Measurements from ENCODE around the gene SEC61G. TPM values are rescaled to one million over a fixed set of nuclear protein-coding genes. Genes with fewer than 3 reads are reported as not detected.

SEC61G gene
- total RNA-seq, 1 experiment from 2014 or later: 208 TPM

DNA sequence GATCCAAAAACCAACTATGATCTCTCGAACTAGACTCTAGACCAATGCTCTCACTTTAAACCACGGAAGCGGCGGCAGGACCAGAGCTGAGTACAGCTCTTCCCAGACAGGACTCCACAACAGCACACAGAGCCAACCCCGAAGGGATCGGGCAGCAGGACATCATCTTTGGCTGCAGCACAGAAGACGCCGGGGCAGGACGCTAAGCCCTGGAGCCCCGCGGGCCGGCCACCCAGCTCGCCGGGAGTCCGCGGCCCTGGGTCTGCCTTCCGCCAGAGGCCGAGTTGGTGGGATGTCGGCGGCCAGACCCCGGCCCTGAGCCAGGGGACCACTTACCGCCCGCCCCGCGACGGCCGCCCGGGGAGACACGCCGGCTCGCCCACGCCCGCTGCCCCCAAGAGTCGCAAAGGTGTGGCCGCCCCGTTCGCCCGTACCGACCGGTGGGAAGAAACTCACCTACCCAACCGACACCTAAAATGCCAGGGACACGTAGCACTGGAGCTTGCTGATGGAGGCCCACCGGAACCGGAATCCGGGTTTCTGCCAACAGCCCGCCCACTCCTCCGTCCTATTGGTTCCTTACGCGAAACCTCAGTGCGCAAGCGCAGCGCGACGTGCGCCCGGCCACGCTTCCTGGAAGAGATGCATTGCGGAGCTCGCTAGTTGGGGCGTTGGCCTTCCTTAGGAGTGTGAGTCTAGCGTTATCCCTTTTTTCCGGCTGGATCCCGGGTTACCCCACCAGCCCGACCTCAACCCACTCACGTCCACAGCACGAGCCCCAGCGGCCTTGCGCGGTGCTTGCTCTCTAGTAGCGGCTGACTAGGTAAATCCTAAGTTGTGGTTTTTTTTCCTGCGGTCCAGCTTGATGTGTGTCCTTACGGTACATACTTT, at the start of gene SEC61G (continued):
- TF ChIP-seq HMGA2 (CRISPR knock-in tag; IDR thresholded peaks at IDR 0.05): no peak
- TF ChIP-seq, protein P1, sequence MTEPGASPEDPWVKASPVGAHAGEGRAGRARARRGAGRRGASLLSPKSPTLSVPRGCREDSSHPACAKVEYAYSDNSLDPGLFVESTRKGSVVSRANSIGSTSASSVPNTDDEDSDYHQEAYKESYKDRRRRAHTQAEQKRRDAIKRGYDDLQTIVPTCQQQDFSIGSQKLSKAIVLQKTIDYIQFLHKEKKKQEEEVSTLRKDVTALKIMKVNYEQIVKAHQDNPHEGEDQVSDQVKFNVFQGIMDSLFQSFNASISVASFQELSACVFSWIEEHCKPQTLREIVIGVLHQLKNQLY (CRISPR knock-in tag; IDR thresholded peaks at IDR 0.05): no peak
- TF ChIP-seq, protein P2, sequence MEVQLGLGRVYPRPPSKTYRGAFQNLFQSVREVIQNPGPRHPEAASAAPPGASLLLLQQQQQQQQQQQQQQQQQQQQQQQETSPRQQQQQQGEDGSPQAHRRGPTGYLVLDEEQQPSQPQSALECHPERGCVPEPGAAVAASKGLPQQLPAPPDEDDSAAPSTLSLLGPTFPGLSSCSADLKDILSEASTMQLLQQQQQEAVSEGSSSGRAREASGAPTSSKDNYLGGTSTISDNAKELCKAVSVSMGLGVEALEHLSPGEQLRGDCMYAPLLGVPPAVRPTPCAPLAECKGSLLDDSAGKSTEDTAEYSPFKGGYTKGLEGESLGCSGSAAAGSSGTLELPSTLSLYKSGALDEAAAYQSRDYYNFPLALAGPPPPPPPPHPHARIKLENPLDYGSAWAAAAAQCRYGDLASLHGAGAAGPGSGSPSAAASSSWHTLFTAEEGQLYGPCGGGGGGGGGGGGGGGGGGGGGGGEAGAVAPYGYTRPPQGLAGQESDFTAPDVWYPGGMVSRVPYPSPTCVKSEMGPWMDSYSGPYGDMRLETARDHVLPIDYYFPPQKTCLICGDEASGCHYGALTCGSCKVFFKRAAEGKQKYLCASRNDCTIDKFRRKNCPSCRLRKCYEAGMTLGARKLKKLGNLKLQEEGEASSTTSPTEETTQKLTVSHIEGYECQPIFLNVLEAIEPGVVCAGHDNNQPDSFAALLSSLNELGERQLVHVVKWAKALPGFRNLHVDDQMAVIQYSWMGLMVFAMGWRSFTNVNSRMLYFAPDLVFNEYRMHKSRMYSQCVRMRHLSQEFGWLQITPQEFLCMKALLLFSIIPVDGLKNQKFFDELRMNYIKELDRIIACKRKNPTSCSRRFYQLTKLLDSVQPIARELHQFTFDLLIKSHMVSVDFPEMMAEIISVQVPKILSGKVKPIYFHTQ (CRISPR knock-in tag; IDR thresholded peaks at IDR 0.05): no peak
- TF ChIP-seq, protein P3, sequence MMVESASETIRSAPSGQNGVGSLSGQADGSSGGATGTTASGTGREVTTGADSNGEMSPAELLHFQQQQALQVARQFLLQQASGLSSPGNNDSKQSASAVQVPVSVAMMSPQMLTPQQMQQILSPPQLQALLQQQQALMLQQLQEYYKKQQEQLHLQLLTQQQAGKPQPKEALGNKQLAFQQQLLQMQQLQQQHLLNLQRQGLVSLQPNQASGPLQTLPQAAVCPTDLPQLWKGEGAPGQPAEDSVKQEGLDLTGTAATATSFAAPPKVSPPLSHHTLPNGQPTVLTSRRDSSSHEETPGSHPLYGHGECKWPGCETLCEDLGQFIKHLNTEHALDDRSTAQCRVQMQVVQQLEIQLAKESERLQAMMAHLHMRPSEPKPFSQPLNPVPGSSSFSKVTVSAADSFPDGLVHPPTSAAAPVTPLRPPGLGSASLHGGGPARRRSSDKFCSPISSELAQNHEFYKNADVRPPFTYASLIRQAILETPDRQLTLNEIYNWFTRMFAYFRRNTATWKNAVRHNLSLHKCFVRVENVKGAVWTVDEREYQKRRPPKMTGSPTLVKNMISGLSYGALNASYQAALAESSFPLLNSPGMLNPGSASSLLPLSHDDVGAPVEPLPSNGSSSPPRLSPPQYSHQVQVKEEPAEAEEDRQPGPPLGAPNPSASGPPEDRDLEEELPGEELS (CRISPR knock-in tag; IDR thresholded peaks at IDR 0.05): 0 out of 2 replicates have a peak, but pooled peaks have one; percentile 22
- TF ChIP-seq, protein P4, sequence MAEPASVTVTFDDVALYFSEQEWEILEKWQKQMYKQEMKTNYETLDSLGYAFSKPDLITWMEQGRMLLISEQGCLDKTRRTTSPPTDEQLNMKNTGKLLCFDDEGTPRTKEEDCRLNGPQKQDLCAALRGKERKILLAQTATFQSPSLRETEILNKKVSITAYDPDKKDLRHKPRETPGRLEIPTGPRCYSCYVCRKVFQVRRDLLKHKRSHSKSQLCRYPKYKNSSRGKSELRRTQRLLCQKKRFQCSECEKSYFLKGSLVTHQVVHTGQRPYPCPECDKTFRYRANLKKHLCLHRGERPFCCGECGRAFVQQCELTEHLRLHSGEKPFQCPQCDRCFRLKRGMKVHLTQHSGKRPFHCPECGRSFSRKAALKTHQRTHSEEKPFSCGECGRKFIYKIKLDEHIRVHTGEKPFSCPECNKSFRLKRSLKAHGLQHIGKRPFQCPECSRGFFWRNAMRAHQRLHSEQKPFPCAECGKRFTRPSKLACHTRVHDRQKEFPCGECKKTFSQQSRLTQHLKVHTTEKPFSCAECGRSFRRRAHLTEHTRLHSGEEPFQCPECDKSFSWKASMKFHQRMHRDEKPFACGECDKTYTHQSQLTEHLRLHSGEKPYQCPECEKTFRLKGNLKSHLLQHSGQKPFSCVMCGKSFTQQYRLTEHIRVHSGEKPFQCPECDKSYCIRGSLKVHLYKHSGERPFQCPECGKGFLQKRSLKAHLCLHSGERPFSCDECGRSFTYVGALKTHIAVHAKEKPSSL (CRISPR knock-in tag; conservative IDR thresholded peaks at IDR 0.05): no peak
- TF ChIP-seq JAZF1 (CRISPR knock-in tag; IDR thresholded peaks at IDR 0.05): no peak
- no peak for TF ChIP-seq GTF2I (CRISPR knock-in tag; conservative IDR thresholded peaks at IDR 0.05)
- TF ChIP-seq, protein P5, sequence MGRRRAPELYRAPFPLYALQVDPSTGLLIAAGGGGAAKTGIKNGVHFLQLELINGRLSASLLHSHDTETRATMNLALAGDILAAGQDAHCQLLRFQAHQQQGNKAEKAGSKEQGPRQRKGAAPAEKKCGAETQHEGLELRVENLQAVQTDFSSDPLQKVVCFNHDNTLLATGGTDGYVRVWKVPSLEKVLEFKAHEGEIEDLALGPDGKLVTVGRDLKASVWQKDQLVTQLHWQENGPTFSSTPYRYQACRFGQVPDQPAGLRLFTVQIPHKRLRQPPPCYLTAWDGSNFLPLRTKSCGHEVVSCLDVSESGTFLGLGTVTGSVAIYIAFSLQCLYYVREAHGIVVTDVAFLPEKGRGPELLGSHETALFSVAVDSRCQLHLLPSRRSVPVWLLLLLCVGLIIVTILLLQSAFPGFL (CRISPR knock-in tag; IDR thresholded peaks at IDR 0.05; ENCODE audit: borderline replicate concordance): no peak
- no peak for TF ChIP-seq NFE2L1 (CRISPR knock-in tag; IDR thresholded peaks at IDR 0.05)
- TF ChIP-seq, protein P6, sequence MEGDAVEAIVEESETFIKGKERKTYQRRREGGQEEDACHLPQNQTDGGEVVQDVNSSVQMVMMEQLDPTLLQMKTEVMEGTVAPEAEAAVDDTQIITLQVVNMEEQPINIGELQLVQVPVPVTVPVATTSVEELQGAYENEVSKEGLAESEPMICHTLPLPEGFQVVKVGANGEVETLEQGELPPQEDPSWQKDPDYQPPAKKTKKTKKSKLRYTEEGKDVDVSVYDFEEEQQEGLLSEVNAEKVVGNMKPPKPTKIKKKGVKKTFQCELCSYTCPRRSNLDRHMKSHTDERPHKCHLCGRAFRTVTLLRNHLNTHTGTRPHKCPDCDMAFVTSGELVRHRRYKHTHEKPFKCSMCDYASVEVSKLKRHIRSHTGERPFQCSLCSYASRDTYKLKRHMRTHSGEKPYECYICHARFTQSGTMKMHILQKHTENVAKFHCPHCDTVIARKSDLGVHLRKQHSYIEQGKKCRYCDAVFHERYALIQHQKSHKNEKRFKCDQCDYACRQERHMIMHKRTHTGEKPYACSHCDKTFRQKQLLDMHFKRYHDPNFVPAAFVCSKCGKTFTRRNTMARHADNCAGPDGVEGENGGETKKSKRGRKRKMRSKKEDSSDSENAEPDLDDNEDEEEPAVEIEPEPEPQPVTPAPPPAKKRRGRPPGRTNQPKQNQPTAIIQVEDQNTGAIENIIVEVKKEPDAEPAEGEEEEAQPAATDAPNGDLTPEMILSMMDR (IDR thresholded peaks at IDR 0.05): no peak
- TF ChIP-seq ZBTB21 (CRISPR knock-in tag; IDR thresholded peaks at IDR 0.05; ENCODE audit: borderline replicate concordance): no peak; the same call in 1 of the 2 replicates
- TF ChIP-seq GRHL2 (CRISPR knock-in tag; IDR thresholded peaks at IDR 0.05; ENCODE audit: insufficient replicate concordance, severe bottlenecking): no peak
- TF ChIP-seq, protein P7, sequence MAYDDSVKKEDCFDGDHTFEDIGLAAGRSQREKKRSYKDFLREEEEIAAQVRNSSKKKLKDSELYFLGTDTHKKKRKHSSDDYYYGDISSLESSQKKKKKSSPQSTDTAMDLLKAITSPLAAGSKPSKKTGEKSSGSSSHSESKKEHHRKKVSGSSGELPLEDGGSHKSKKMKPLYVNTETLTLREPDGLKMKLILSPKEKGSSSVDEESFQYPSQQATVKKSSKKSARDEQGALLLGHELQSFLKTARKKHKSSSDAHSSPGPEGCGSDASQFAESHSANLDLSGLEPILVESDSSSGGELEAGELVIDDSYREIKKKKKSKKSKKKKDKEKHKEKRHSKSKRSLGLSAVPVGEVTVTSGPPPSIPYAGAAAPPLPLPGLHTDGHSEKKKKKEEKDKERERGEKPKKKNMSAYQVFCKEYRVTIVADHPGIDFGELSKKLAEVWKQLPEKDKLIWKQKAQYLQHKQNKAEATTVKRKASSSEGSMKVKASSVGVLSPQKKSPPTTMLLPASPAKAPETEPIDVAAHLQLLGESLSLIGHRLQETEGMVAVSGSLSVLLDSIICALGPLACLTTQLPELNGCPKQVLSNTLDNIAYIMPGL (CRISPR knock-in tag; IDR thresholded peaks at IDR 0.05): peak; percentile 42; the same call in 1 of the 2 replicates
- TF ChIP-seq ZNF219 (CRISPR knock-in tag; IDR thresholded peaks at IDR 0.05; ENCODE audit: borderline replicate concordance): no peak
- TF ChIP-seq ATF1 (CRISPR knock-in tag; IDR thresholded peaks at IDR 0.05): no peak
- TF ChIP-seq ZNF423 (CRISPR knock-in tag; IDR thresholded peaks at IDR 0.05): no peak
- peak; percentile 49 for TF ChIP-seq GABPB1 (CRISPR knock-in tag; IDR thresholded peaks at IDR 0.05)
- no peak for TF ChIP-seq ZNF671 (CRISPR knock-in tag; IDR thresholded peaks at IDR 0.05)
- TF ChIP-seq PRRX2 (CRISPR knock-in tag; IDR thresholded peaks at IDR 0.05): no peak
- no peak for TF ChIP-seq ESRRA (CRISPR knock-in tag; IDR thresholded peaks at IDR 0.05; ENCODE audit: borderline replicate concordance)
- no peak for TF ChIP-seq NR2C2 (CRISPR knock-in tag; IDR thresholded peaks at IDR 0.05)
- no peak for TF ChIP-seq JUN (CRISPR knock-in tag; IDR thresholded peaks at IDR 0.05)
- no peak for TF ChIP-seq FOXJ3 (CRISPR knock-in tag; IDR thresholded peaks at IDR 0.05; ENCODE audit: borderline replicate concordance)
- TF ChIP-seq, protein P8, sequence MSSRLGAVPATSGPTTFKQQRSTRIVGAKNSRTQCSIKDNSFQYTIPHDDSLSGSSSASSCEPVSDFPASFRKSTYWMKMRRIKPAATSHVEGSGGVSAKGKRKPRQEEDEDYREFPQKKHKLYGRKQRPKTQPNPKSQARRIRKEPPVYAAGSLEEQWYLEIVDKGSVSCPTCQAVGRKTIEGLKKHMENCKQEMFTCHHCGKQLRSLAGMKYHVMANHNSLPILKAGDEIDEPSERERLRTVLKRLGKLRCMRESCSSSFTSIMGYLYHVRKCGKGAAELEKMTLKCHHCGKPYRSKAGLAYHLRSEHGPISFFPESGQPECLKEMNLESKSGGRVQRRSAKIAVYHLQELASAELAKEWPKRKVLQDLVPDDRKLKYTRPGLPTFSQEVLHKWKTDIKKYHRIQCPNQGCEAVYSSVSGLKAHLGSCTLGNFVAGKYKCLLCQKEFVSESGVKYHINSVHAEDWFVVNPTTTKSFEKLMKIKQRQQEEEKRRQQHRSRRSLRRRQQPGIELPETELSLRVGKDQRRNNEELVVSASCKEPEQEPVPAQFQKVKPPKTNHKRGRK (CRISPR knock-in tag; IDR thresholded peaks at IDR 0.05; ENCODE audit: borderline replicate concordance): no peak

All from WTC11 (cell line).